VCaP (cell line): ENCODE data around the gene NMT1.

Experiments
- H3K27ac ChIP-seq: fragments of 450-650 bp; 2 replicates; pipeline ENCODE4 v1.5.1; 2017
- TF ChIP-seq, protein P1 (sequence below): fragments of 450-650 bp; conservative IDR thresholded peaks from 2 replicates; pipeline ENCODE4 v1.5.1; 2017; ENCODE audit warnings: mild to moderate bottlenecking, moderate library complexity

The NMT1 gene

DNA sequence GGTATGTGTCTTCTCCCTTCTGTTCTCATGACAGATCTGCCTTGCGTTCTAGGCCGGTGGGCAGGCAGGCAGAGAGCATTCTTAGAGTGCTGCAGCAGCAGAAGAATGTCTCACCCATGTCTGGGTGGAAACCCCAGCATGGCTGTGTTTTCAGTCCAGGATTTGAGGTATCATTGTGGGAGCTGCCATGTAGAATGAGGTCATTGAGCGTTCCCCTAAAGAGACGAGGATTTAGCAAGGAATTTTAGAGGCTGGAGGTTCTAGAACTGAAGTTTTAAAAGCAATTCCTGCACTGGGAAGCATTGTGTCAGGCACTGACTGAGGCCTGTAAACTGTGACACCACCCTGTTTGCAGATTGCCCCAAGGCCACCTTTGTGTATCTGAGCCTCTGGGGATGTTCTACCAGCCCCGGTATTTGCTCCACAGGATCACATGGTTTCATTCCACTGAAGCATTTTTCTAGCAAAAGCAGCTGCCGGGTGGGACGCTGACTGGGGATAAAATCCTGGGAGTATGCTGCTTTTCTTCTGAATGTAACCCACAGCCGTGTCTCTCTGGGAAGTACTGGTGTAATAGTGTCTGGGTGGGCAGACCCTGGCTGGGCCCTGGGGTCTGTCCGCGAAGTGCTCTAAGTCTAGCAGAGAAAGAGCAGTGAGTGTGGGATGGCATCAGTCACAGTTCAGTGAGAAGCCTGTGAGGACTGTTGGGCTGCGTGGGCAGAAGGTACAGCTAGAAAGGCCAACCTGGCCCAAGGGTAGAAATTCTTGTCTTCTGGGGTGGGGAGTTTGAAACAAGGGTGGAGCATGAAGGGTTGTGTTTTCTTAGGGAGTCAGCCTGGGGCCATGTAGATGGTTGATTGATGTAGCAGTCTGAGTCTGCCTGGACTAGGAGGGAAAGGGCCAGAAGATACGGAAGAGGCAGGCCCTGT lies 41.0 kb downstream of the NMT1 start:
- TF ChIP-seq, protein P1, sequence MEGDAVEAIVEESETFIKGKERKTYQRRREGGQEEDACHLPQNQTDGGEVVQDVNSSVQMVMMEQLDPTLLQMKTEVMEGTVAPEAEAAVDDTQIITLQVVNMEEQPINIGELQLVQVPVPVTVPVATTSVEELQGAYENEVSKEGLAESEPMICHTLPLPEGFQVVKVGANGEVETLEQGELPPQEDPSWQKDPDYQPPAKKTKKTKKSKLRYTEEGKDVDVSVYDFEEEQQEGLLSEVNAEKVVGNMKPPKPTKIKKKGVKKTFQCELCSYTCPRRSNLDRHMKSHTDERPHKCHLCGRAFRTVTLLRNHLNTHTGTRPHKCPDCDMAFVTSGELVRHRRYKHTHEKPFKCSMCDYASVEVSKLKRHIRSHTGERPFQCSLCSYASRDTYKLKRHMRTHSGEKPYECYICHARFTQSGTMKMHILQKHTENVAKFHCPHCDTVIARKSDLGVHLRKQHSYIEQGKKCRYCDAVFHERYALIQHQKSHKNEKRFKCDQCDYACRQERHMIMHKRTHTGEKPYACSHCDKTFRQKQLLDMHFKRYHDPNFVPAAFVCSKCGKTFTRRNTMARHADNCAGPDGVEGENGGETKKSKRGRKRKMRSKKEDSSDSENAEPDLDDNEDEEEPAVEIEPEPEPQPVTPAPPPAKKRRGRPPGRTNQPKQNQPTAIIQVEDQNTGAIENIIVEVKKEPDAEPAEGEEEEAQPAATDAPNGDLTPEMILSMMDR: no peak
- H3K27ac ChIP-seq: no peak overlapping the region

DNA sequence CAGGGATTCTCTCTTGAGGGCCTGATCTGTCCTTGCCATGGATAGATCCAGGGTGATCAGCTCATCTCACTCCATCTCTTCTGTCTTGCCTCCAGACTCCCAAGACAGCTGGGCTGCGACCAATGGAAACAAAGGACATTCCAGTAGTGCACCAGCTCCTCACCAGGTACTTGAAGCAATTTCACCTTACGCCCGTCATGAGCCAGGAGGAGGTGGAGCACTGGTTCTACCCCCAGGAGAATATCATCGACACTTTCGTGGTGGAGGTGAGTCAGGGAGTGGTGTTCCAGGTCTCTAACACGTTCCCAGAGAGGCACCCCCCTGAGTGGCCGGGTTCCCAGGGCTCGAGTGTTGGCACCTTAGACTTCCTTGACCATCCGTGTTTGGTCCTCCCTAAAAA lies 41.7 kb downstream of the NMT1 start:
- TF ChIP-seq, protein P1: no peak
- no peak overlapping the region for H3K27ac ChIP-seq

DNA sequence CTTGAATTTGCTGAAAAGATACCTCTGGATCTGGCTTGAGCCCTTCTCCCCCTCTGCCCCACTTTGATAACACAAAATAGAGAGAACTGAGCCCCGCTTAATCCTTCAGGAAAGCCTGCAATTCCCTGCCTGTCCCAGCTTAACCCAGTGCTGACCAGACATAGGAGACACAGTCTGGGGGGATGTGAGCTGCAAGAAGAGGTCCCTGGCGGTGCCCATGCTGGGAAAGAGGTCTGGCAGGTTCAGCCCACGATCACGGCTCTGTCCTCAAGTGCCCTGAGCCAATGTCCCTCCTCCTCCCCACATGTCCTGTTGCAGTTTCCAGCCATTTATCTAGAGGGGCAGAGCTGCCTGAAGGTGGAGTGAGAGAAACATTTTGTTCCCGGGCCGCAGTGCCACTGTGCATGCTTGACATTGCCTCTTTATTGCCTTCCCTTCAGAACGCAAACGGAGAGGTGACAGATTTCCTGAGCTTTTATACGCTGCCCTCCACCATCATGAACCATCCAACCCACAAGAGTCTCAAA lies 42.2 kb downstream of the NMT1 start:
- TF ChIP-seq, protein P1: no peak
- no peak overlapping the region for H3K27ac ChIP-seq

DNA sequence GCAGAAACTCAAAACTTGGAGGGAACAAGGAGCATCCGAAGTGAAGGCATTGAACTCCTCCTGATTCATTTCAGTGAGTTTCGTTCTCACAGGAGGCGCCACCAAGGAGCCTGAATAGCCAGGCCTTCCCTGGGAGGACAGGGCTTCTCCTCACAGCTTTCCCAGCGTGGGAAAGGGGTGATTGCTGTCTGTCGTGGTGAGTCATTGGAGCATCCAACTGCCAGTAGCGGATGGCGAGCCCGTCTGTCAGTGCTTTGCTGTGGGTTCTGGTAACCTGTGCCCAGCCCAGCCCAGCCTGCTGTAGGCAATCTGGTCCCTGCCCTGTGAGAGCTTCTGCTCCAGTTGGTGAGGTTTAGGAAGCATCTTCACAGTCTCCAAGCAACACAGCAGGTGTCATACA lies 42.9 kb downstream of the NMT1 start:
- no peak overlapping the region for H3K27ac ChIP-seq
- TF ChIP-seq, protein P1: no peak

DNA sequence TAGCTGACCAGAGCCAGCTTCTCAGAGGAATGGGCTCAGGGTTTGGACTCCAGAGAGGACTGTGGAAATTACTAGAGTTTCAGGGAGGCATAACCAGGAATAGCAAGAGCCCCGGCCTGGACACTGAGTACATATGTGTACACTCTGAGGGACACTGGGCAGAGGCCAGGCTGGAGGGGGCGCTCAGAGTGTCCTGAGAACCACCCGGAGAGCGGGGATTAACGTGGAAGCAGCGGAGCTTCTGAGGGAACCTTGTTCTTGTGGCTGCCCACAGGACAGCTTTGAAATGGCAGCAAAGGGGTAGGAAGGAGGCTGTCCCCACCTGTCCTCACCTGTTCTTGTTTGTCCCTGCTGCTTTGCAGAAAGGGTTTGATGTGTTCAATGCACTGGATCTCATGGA lies 43.4 kb downstream of the NMT1 start:
- TF ChIP-seq, protein P1: no peak
- H3K27ac ChIP-seq: no peak overlapping the region

DNA sequence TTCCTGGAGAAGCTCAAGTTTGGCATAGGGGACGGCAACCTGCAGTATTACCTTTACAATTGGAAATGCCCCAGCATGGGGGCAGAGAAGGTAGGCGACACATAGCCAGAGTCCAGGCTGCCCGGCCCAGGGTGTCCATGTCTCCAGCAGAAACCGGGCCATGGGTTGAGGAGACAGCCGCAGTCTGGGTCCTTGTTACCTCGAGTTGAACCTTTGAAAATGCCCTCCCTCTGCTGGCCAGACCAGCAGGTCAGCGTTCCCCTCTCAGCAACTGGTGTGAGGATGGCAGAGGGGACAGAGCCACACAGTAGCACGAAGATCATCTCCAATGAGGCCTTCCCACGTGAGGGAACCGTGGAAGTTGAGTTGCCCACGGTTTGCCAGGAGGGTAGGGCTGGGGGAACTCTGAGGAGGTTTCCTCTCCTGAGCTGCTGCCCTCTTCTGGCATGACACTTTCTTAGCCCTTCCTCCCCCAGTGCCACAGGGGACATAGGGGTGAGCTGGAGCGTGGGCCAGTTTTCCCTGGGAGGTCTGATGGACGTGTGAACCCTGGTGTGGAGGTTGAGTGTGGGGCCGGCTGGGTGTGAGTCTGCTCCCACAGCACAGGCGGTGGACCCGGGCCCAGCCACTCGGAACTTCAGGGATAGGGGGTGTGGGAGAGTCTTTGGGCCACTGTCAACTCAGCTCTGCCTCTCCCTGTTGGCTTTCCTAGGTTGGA lies 43.9 kb downstream of the NMT1 start:
- TF ChIP-seq, protein P1: 0 out of 2 replicates have a peak, but pooled peaks have one; percentile 5
- H3K27ac ChIP-seq: no peak overlapping the region

DNA sequence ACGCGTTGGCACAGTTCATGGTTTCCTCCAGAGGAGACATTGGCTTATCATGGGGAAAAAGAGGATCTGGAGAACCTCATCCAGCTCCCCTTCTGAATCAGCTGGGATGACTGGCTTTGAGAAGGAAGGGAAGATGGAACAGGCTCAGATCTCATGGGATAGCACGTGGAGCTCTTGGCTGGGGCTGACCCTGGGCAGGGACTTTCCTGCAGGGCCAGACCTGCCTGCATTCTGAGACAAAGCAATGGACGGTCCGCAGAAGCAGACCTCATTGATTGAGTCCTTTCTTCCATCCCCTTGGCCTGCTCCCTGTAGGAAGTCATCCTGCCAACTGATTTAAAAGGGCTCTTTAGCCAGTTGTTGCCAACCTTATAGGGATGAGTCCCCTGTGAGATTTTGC lies 45.0 kb downstream of the NMT1 start:
- no peak overlapping the region for H3K27ac ChIP-seq
- TF ChIP-seq, protein P1: no peak
